D721Med (cell line): ENCODE data around the gene ZNF428.

Source experiments
- DNase-seq: peaks from one replicate; pipeline ENCODE4 v3.0.0; 2011; ENCODE audit warnings: low spot score; ENCODE audit not compliant: insufficient read length
- FAIRE-seq: peaks from 2 replicates; lab custom pipeline; 2011; peaks lifted over from hg19 to GRCh38; lab: Jason Lieb, UNC
- CTCF ChIP-seq: IDR thresholded peaks from 2 replicates; pipeline ENCODE4 v1.5.1; 2012; ENCODE audit warnings: mild to moderate bottlenecking, control low read depth; ENCODE audit not compliant: insufficient read depth; ENCODE audit errors: missing control alignments

Gene ZNF428

GRCh38 chr19:43649514-43649913 is 30.1 kb upstream of the ZNF428 start:
- TF ChIP-seq CTCF, result no peak
- DNase-seq (no peak), FAIRE-seq (no peak)

- FAIRE-seq (no peak), DNase-seq (no peak)
Observed at GRCh38 chr19:43648633-43649032, 29.2 kb upstream of the ZNF428 start.

GRCh38 chr19:43644181-43644580 is 24.8 kb upstream of the ZNF428 start:
- DNase-seq (no peak), FAIRE-seq (no peak)
- TF ChIP-seq CTCF, result no peak

More at GRCh38 chr19:43648633-43649032, 29.2 kb upstream of the ZNF428 start:
- no peak for TF ChIP-seq CTCF

- no peak for TF ChIP-seq CTCF
- DNase-seq (no peak), FAIRE-seq (no peak)
Observed at GRCh38 chr19:43643326-43643725, 23.9 kb upstream of the ZNF428 start.

GRCh38 chr19:43642531-43642930 is 23.1 kb upstream of the ZNF428 start:
- FAIRE-seq (no peak), DNase-seq (no peak)
- TF ChIP-seq CTCF, result no peak

GRCh38 chr19:43641333-43641732 is 21.9 kb upstream of the ZNF428 start:
- TF ChIP-seq CTCF, result no peak
- no peak for FAIRE-seq

GRCh38 chr19:43640424-43640757 is 21.0 kb upstream of the ZNF428 start:
- no peak for TF ChIP-seq CTCF
- DNase-seq, result no peak
- no peak for FAIRE-seq

More at GRCh38 chr19:43641333-43641732, 21.9 kb upstream of the ZNF428 start:
- DNase-seq, result no peak
